H9 (cell line): ENCODE data around the gene BCORL1. TPM values are rescaled to one million over a fixed set of nuclear protein-coding genes. Genes with fewer than 3 reads are reported as not detected.

ENCODE experiments used
- DNase-seq: peaks from one replicate; pipeline ENCODE4 v3.0.0-alpha.2; 2017
- H2AFZ ChIP-seq: one replicate; pipeline ENCODE4 v1.6.1; 2013; ENCODE audit warnings: mild to moderate bottlenecking, low read length, control low read depth, moderate library complexity
- H2AK5ac ChIP-seq: 2 replicates; pipeline ENCODE4 v1.6.1; 2013; ENCODE audit warnings: low read length, control low read depth, mixed read lengths; ENCODE audit not compliant: insufficient read length
- H2BK120ac ChIP-seq: one replicate; pipeline ENCODE4 v1.6.1; 2013; ENCODE audit warnings: low read depth, mild to moderate bottlenecking, low read length, control low read depth, inconsistent platforms; ENCODE audit not compliant: poor library complexity, severe bottlenecking
- H2BK12ac ChIP-seq: 2 replicates; pipeline ENCODE4 v1.6.1; 2013; ENCODE audit warnings: low read length, control low read depth, mixed read lengths, low read depth; ENCODE audit not compliant: insufficient read length
- H2BK15ac ChIP-seq: 2 replicates; pipeline ENCODE4 v1.6.1; 2013; ENCODE audit warnings: low read depth, low read length, control low read depth
- H2BK20ac ChIP-seq: one replicate; pipeline ENCODE4 v1.6.1; 2013; ENCODE audit warnings: low read depth, mild to moderate bottlenecking, low read length, control low read depth, inconsistent platforms; ENCODE audit not compliant: poor library complexity, severe bottlenecking
- H2BK5ac ChIP-seq: 2 replicates; pipeline ENCODE4 v1.6.1; 2013; ENCODE audit warnings: low read length, control low read depth, mixed read lengths; ENCODE audit not compliant: insufficient read length
- H3K14ac ChIP-seq: 2 replicates; pipeline ENCODE4 v1.6.1; 2013; ENCODE audit warnings: low read length, control low read depth; ENCODE audit not compliant: insufficient read depth
- H3K18ac ChIP-seq: 2 replicates; pipeline ENCODE4 v1.6.1; 2013; ENCODE audit warnings: low read depth, mild to moderate bottlenecking, mixed read lengths, low read length, control low read depth; ENCODE audit not compliant: insufficient read length
- H3K23ac ChIP-seq: 2 replicates; pipeline ENCODE4 v1.6.1; 2013; ENCODE audit warnings: low read length, control low read depth, mixed read lengths, low read depth; ENCODE audit not compliant: insufficient read length
- H3K23me2 ChIP-seq: 2 replicates; pipeline ENCODE4 v1.6.1; 2013; ENCODE audit warnings: low read depth, mild to moderate bottlenecking, mixed read lengths, low read length, control low read depth; ENCODE audit not compliant: insufficient read length, poor library complexity, severe bottlenecking
- H3K27ac ChIP-seq: 2 replicates; pipeline ENCODE4 v1.5.1; 2013; ENCODE audit warnings: low read length, control low read depth, mixed read lengths, low read depth; ENCODE audit not compliant: insufficient read length
- H3K27me3 ChIP-seq: 2 replicates; pipeline ENCODE4 v1.6.1; 2013; ENCODE audit warnings: low read length, control low read depth, inconsistent platforms; ENCODE audit not compliant: insufficient read depth
- H3K4ac ChIP-seq: 2 replicates; pipeline ENCODE4 v1.6.1; 2013; ENCODE audit warnings: low read depth, mild to moderate bottlenecking, control low read depth, inconsistent platforms, low read length, moderate library complexity
- H3K4me1 ChIP-seq: 2 replicates; pipeline ENCODE4 v1.6.1; 2013; ENCODE audit warnings: low read length, control low read depth, inconsistent platforms; ENCODE audit not compliant: insufficient read depth
- H3K4me2 ChIP-seq: 2 replicates; pipeline ENCODE4 v1.6.1; 2013; ENCODE audit warnings: low read length, control low read depth, mixed read lengths; ENCODE audit not compliant: insufficient read length, insufficient read depth
- H3K56ac ChIP-seq: 2 replicates; pipeline ENCODE4 v1.6.1; 2013; ENCODE audit warnings: low read depth, mild to moderate bottlenecking, mixed read lengths, low read length, control low read depth; ENCODE audit not compliant: insufficient read length
- H3K79me1 ChIP-seq: 2 replicates; pipeline ENCODE4 v1.6.1; 2013; ENCODE audit warnings: low read depth, mild to moderate bottlenecking, moderate library complexity, low read length, control low read depth, inconsistent platforms; ENCODE audit not compliant: insufficient read depth, poor library complexity, severe bottlenecking
- H3K79me2 ChIP-seq: 2 replicates; pipeline ENCODE4 v1.6.1; 2013; ENCODE audit warnings: low read length, control low read depth, inconsistent platforms; ENCODE audit not compliant: insufficient read depth
- H3K9ac ChIP-seq: 2 replicates; pipeline ENCODE4 v1.6.1; 2013; ENCODE audit warnings: low read length, control low read depth, mixed read lengths; ENCODE audit not compliant: insufficient read length; ENCODE audit errors: extremely low read depth
- H3K9me3 ChIP-seq: one replicate; pipeline ENCODE4 v1.6.1; 2013; ENCODE audit warnings: low read depth, low read length, inconsistent platforms; ENCODE audit not compliant: control insufficient read depth
- H3T11ph ChIP-seq: one replicate; pipeline ENCODE4 v1.6.1; 2013; ENCODE audit warnings: mild to moderate bottlenecking, low read length, control low read depth, inconsistent platforms
- H4K20me1 ChIP-seq: one replicate; pipeline ENCODE4 v1.6.1; 2013; ENCODE audit not compliant: control insufficient read depth, insufficient read length, insufficient read depth
- H4K5ac ChIP-seq: 2 replicates; pipeline ENCODE4 v1.6.1; 2013; ENCODE audit warnings: low read depth, mild to moderate bottlenecking, mixed read lengths, low read length, control low read depth; ENCODE audit not compliant: insufficient read length
- H4K8ac ChIP-seq: replicated peaks from 2 replicates; pipeline ENCODE4 v1.6.1; 2013; ENCODE audit warnings: low read length, control low read depth, mixed read lengths, low read depth; ENCODE audit not compliant: insufficient read length
- H4K91ac ChIP-seq: 2 replicates; pipeline ENCODE4 v1.6.1; 2013; ENCODE audit warnings: low read depth, mild to moderate bottlenecking, moderate library complexity, mixed read lengths, low read length, control low read depth; ENCODE audit not compliant: insufficient read length
- H3K27ac Mint-ChIP-seq, 3 experiments: 2 replicates in 2 of 3; 3 replicates in 1 of 3; pipeline ENCODE4 v1.8.0; 2020 to 2021; ENCODE audit warnings: mixed read lengths in 3 of 3, mild to moderate bottlenecking in 1 of 3, moderate library complexity in 1 of 3
- H3K27me3 Mint-ChIP-seq: 2 replicates; pipeline ENCODE4 v1.8.0; 2021; ENCODE audit warnings: low read depth, mild to moderate bottlenecking, moderate library complexity, mixed read lengths
- H3K36me3 Mint-ChIP-seq, 3 experiments: 2 replicates in 2 of 3; 3 replicates in 1 of 3; pipeline ENCODE4 v1.8.0; 2020 to 2021; ENCODE audit warnings: low read depth in 3 of 3, mixed read lengths in 3 of 3; ENCODE audit not compliant: insufficient read depth in 1 of 3
- H3K4me1 Mint-ChIP-seq, 2 experiments: 2 replicates each; pipeline ENCODE4 v1.8.0; 2020; ENCODE audit warnings: mixed read lengths in 2 of 2
- H3K4me3 Mint-ChIP-seq, 2 experiments: 2 replicates in 1 of 2; 3 replicates in 1 of 2; pipeline ENCODE4 v1.8.0; 2020 to 2021; ENCODE audit warnings: mild to moderate bottlenecking in 2 of 2, mixed read lengths in 2 of 2, moderate library complexity in 1 of 2
- H3K9me3 Mint-ChIP-seq, 2 experiments: 2 replicates in 1 of 2; 3 replicates in 1 of 2; pipeline ENCODE4 v1.8.0; 2020; ENCODE audit warnings: mild to moderate bottlenecking in 2 of 2, mixed read lengths in 2 of 2, moderate library complexity in 1 of 2
- CTCF ChIP-seq: fragments of 200-600 bp; sonication (generic); conservative IDR thresholded peaks from 3 replicates; pipeline ENCODE4 v1.8.0; 2021; ENCODE audit warnings: antibody characterized with exemption, mild to moderate bottlenecking
- WGBS: extraction: QIAGEN DNeasy Blood & Tissue Kit; methylation state at CpG from one replicate; pipeline ENCODE4 v1.1.7; 2013; ENCODE audit warnings: missing lambda C conversion rate, low lambda C conversion rate, mixed read lengths; ENCODE audit not compliant: insufficient read length; ENCODE audit errors: extremely low coverage; 5-methylcytosine and 5-hydroxymethylcytosine counted together
- total RNA-seq: library from RNA; stranded (reverse); gene quantifications from 2 replicates; pipeline ENCODE4 v1.2.1, GENCODE V29; 2021

Gene BCORL1
- total RNA-seq, 1 experiment from 2014 or later, result 6.1 TPM

DNA sequence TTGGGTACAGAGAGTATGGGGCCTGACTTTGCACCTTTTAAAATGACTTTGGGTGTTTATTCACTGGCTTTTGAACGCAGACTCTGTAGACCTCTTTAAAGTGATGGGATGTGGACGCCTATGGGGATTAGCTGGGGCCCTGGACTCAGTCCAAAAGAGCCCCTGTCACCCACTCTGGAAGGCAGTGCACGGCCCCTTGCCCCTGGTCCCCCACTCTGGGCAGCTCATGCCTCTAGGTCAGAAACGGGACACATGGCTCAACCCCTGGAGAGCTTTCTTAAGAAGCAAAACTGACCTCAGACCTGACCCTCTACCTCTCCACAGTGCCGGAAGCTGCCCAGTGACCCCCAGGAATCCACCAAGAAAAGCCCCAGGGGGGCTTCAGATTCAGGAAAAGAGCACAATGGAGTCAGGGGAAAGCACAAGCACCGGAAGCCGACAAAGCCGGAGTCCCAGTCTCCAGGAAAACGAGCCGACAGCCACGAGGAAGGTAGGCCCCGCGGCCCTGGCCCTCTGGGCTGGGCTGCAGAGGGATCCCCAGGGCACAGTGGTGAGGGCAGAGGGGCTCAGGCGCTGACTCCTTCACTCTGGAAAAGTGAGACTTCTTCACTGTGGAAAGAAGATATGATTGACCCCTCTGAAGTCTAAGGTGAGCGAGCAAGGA, 38.4 kb downstream of the BCORL1 start:
- Histone ChIP-seq H3T11ph (no peak overlapping the region), H3K18ac (no peak overlapping the region), H2BK20ac (no peak overlapping the region), H4K5ac (no peak overlapping the region), H3K4me2 (no peak overlapping the region), H3K4me1 (no peaks in the 10 kb centered on the region), H2BK120ac (no peak overlapping the region), H3K79me2 (no peaks in the 10 kb centered on the region), H3K9me3 (peaks cover 4% of the 10 kb centered on the region), H3K4ac (no peak overlapping the region), H2AK5ac (no peak overlapping the region), H3K23me2 (no peaks in the 10 kb centered on the region), H4K20me1 (no peaks in the 10 kb centered on the region), H4K8ac (no peak overlapping the region), H4K91ac (no peak overlapping the region), H3K9ac (no peak overlapping the region), H3K79me1 (no peaks in the 10 kb centered on the region), H2BK12ac (no peak overlapping the region), H3K27me3 (no peaks in the 10 kb centered on the region), H3K23ac (no peak overlapping the region), H2AFZ (no peak overlapping the region), H3K14ac (no peak overlapping the region), H3K27ac (no peak overlapping the region), H3K56ac (no peak overlapping the region), H2BK5ac (no peak overlapping the region), H2BK15ac (no peak overlapping the region)
- no peak for TF ChIP-seq CTCF
- WGBS, result no CpG with 5 or more reads among the region's 15 CpGs
- H3K27me3 Mint-ChIP-seq, result no peaks in the 10 kb centered on the region; the same call in none of the 2 replicates
- peaks cover 4% of the 10 kb centered on the region in 2 experiments for H3K4me1 Mint-ChIP-seq
- peak overlapping the region in 1 of 3 experiments; percentile 52; a peak in 1 of 7 replicates for H3K27ac Mint-ChIP-seq
- H3K36me3 Mint-ChIP-seq, result peaks cover 7 to 40% (median 7%) of the 10 kb centered on the region in 3 experiments; a peak in 6 of 7 replicates
- no peak overlapping the region for H3K4me3 Mint-ChIP-seq
- peaks cover 0 to 83% of the 10 kb centered on the region in 2 experiments; a peak in 2 of 5 replicates for H3K9me3 Mint-ChIP-seq
- no peak for DNase-seq
